ENCODE results near the gene CROCC. TPM values are rescaled to one million over a fixed set of nuclear protein-coding genes. Genes with fewer than 3 reads are reported as not detected.

Gene CROCC
- total and polyA plus RNA-seq, 4 donors: 10.5 to 68.7 (median 26.4) TPM

DNA sequence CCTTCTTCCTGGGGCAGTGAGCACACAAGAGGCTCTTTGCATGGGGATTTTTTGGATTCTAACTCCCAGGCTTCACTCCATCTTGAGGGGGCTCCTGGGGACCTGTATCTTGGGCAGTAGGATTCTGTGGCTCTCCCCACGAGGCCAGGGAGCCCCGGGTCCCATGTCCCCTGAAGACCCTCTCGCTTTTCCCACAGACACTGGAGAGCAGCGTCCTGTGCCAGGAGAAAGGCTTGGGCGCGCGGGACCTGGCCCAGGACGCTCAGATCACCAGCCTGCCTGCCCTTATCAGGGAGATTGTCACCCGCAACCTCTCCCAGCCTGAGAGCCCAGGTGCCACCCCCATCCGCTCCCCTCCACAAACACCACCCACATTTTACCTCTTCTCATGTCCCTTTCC is 735 bp downstream of the CROCC start:
- no peaks in the 10 kb centered on the region for H3K27me3 ChIP-seq (ENCODE audit: control insufficient read depth in 1 of 2, insufficient read depth in 2 of 2, low read length in 1 of 2)
- no peaks in the 10 kb centered on the region for H3K9me3 ChIP-seq (ENCODE audit: control insufficient read depth, low read length)
- no peak overlapping the region for H3K27ac ChIP-seq (ENCODE audit: low read depth in 1 of 2, low read length in 2 of 2)
- H3K36me3 ChIP-seq (ENCODE audit: control insufficient read depth in 1 of 2, insufficient read depth in 2 of 2, low read length in 1 of 2): no peaks in the 10 kb centered on the region
- WGBS, 2 donors: 91 to 93% methylated on average over 10 of the region's 10 CpGs
- intact Hi-C loops (cut with DNase I): loop anchor here in 1 of 2 donors (10.0 kb wide), 1 partner anchor 308 kb away; the partner anchor contains the start of gene NBPF1
- DNase-seq (peak; percentile 11 to 68), ATAC-seq (ENCODE audit: low FRiP score) (no peak)
- no peaks in the 10 kb centered on the region for H3K4me1 ChIP-seq (ENCODE audit: control insufficient read depth in 1 of 2, insufficient read depth in 2 of 2, low read length in 2 of 2)
- no peak overlapping the region for H3K4me3 ChIP-seq (ENCODE audit: low read length in 2 of 2)

- Histone ChIP-seq H3K9me3 (ENCODE audit: control insufficient read depth, low read length) (no peaks in the 10 kb centered on the region), H3K4me3 (ENCODE audit: low read length in 2 of 2) (no peak overlapping the region), H3K27me3 (ENCODE audit: control insufficient read depth in 1 of 2, insufficient read depth in 2 of 2, low read length in 1 of 2) (no peaks in the 10 kb centered on the region), H3K36me3 (ENCODE audit: control insufficient read depth in 1 of 2, insufficient read depth in 2 of 2, low read length in 1 of 2) (no peaks in the 10 kb centered on the region), H3K4me1 (ENCODE audit: control insufficient read depth in 1 of 2, insufficient read depth in 2 of 2, low read length in 2 of 2) (no peaks in the 10 kb centered on the region), H3K27ac (ENCODE audit: low read depth in 1 of 2, low read length in 2 of 2) (no peak overlapping the region)
- DNase-seq: peak; percentile 31 to 58
- intact Hi-C loops (cut with DNase I): loop anchor here in 1 of 2 donors (10.0 kb wide), 1 partner anchor 308 kb away; the partner anchor contains the start of gene NBPF1
- WGBS, 2 donors: 80 to 92% methylated on average over 18 of the region's 18 CpGs
- no peak for ATAC-seq (ENCODE audit: low FRiP score)
These were observed 1.2 kb downstream of the CROCC start for GRCh38 chr1:16922885-16923431.

DNA sequence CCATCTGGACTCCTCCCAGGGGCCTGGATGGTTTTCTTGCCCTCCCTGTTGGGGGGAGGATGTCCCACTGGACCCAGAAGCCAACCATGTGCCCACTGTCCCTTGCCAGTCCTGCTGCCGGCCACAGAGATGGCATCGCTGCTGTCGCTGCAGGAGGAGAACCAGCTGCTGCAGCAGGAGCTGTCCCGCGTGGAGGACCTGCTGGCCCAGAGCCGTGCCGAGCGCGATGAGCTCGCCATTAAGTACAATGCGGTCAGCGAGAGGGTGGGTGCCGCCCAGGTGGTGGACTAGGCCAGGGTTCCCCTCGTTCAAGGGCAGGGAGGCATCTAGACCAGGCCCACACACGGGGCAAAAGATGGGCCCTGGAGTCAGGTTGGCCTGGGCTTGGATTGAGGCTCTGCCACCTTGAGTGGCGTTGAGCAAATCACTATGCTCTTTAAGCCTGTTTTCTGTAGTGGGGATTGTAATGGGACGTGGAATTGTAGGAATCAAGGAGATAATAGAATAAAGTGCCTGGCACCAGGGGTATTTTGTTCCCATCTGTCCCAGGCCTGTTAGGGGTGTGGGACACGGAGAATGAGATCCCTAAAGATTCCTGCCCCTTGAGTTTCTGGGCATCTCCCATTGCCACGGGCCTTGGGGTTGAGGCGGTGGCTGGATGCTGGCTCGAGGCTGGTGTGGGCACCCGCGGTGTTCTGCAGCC is 2.6 kb downstream of the CROCC start:
- intact Hi-C loops (cut with DNase I): loop anchor here in 1 of 2 donors (10.0 kb wide), 1 partner anchor 310 kb away; the partner anchor contains the start of gene NBPF1

DNA sequence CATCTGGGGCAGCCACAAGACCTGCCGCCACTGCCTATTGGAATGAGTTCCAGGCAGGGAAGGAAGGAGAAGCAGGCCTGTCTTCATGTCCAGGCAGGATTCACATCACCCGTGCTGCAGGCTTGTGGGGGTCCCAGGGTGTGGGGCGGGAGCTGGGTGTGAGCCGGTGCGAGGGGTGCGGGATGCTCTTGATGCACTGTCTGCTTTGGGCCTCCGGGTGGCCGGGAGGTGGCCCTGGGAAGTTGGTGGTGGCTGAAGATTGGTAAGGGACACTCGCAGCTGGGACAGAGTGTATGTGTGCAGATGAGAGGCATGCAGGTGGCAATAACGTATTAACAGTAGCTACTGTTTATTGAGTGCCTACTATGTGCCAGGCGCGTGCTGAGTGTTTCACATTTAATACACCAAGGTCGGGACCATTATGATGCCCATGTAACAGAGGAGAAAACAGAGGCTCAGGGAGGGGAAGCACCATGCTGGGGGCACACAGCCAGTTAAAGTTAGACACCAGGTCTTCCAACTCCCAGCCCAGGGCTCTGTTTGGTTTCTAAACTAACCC is 3.3 kb downstream of the CROCC start:
- Histone ChIP-seq H3K4me1 (ENCODE audit: control insufficient read depth in 1 of 2, insufficient read depth in 2 of 2, low read length in 2 of 2) (no peaks in the 10 kb centered on the region), H3K27me3 (ENCODE audit: control insufficient read depth in 1 of 2, insufficient read depth in 2 of 2, low read length in 1 of 2) (no peaks in the 10 kb centered on the region), H3K4me3 (ENCODE audit: low read length in 2 of 2) (no peak overlapping the region), H3K9me3 (ENCODE audit: control insufficient read depth, low read length) (no peaks in the 10 kb centered on the region), H3K36me3 (ENCODE audit: control insufficient read depth in 1 of 2, insufficient read depth in 2 of 2, low read length in 1 of 2) (no peaks in the 10 kb centered on the region), H3K27ac (ENCODE audit: low read depth in 1 of 2, low read length in 2 of 2) (no peak overlapping the region)
- peak; percentile 38 to 72 for DNase-seq
- ATAC-seq (ENCODE audit: low FRiP score): no peak
- intact Hi-C loops (cut with DNase I): loop anchor here in 1 of 2 donors (10.0 kb wide), 1 partner anchor 310 kb away; the partner anchor contains the start of gene NBPF1
- WGBS, 2 donors: 91 to 92% methylated on average over 13 of the region's 13 CpGs

More for the DNA sequence above, 2.6 kb downstream of the CROCC start:
- Histone ChIP-seq H3K4me1 (ENCODE audit: control insufficient read depth in 1 of 2, insufficient read depth in 2 of 2, low read length in 2 of 2) (no peaks in the 10 kb centered on the region), H3K27ac (ENCODE audit: low read depth in 1 of 2, low read length in 2 of 2) (no peak overlapping the region), H3K4me3 (ENCODE audit: low read length in 2 of 2) (no peak overlapping the region), H3K36me3 (ENCODE audit: control insufficient read depth in 1 of 2, insufficient read depth in 2 of 2, low read length in 1 of 2) (no peaks in the 10 kb centered on the region), H3K27me3 (ENCODE audit: control insufficient read depth in 1 of 2, insufficient read depth in 2 of 2, low read length in 1 of 2) (no peaks in the 10 kb centered on the region), H3K9me3 (ENCODE audit: control insufficient read depth, low read length) (no peaks in the 10 kb centered on the region)
- DNase-seq (peak; percentile 29 to 75), ATAC-seq (ENCODE audit: low FRiP score) (no peak)
- WGBS, 2 donors: 88 to 90% methylated on average over 23 of the region's 23 CpGs

- 85 to 89% methylated on average over 13 of the region's 13 CpGs for WGBS, 2 donors
- intact Hi-C loops (cut with DNase I): loop anchor here in 1 of 2 donors (10.0 kb wide), 1 partner anchor 311 kb away; the partner anchor contains the start of gene NBPF1
- no peaks in the 10 kb centered on the region for H3K27me3 ChIP-seq (ENCODE audit: control insufficient read depth in 1 of 2, insufficient read depth in 2 of 2, low read length in 1 of 2)
- ATAC-seq (ENCODE audit: low FRiP score) (no peak), DNase-seq (peak; percentile 43 to 76)
- no peak overlapping the region for H3K27ac ChIP-seq (ENCODE audit: low read depth in 1 of 2, low read length in 2 of 2)
- H3K4me3 ChIP-seq (ENCODE audit: low read length in 2 of 2): no peak overlapping the region
- H3K4me1 ChIP-seq (ENCODE audit: control insufficient read depth in 1 of 2, insufficient read depth in 2 of 2, low read length in 2 of 2): no peaks in the 10 kb centered on the region
- H3K36me3 ChIP-seq (ENCODE audit: control insufficient read depth in 1 of 2, insufficient read depth in 2 of 2, low read length in 1 of 2): no peaks in the 10 kb centered on the region
- no peaks in the 10 kb centered on the region for H3K9me3 ChIP-seq (ENCODE audit: control insufficient read depth, low read length)
These were observed 4.1 kb downstream of the CROCC start for GRCh38 chr1:16925635-16926490.

- Histone ChIP-seq H3K27ac (ENCODE audit: low read depth in 1 of 2, low read length in 2 of 2) (no peak overlapping the region), H3K27me3 (ENCODE audit: control insufficient read depth in 1 of 2, insufficient read depth in 2 of 2, low read length in 1 of 2) (no peaks in the 10 kb centered on the region), H3K9me3 (ENCODE audit: control insufficient read depth, low read length) (no peaks in the 10 kb centered on the region), H3K36me3 (ENCODE audit: control insufficient read depth in 1 of 2, insufficient read depth in 2 of 2, low read length in 1 of 2) (peaks cover 0 to 2% of the 10 kb centered on the region in 2 donors), H3K4me1 (ENCODE audit: control insufficient read depth in 1 of 2, insufficient read depth in 2 of 2, low read length in 2 of 2) (no peaks in the 10 kb centered on the region), H3K4me3 (ENCODE audit: low read length in 2 of 2) (no peak overlapping the region)
- DNase-seq: peak; percentile 26 to 59
- intact Hi-C loops (cut with DNase I): loop anchor here in 1 of 2 donors (10.0 kb wide), 1 partner anchor 312 kb away; the partner anchor contains the start of gene NBPF1
- no peak for ATAC-seq (ENCODE audit: low FRiP score)
- WGBS, 2 donors: 73 to 76% methylated on average over 10 of the region's 10 CpGs
These were observed 4.9 kb downstream of the CROCC start for GRCh38 chr1:16926491-16927073.

DNA sequence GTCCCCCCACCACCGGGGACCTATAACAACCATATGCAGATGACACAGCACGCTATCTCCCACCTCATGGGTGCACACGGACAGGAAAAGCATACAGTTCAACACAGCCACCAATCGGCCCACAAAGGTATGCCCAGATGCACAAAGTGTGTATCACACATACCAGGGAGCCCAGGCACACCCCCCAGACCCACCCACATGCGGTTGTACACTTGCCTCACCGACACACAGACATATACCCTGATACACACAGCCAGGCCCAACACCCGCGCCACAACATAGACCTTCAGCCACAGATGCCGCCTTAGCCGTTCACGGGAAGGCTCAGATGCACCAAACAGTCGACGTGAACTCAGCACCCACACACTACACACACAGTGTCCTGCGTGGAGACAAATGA is 5.5 kb downstream of the CROCC start:
- Histone ChIP-seq H3K27me3 (ENCODE audit: control insufficient read depth in 1 of 2, insufficient read depth in 2 of 2, low read length in 1 of 2) (no peaks in the 10 kb centered on the region), H3K36me3 (ENCODE audit: control insufficient read depth in 1 of 2, insufficient read depth in 2 of 2, low read length in 1 of 2) (peaks cover 0 to 2% of the 10 kb centered on the region in 2 donors), H3K4me1 (ENCODE audit: control insufficient read depth in 1 of 2, insufficient read depth in 2 of 2, low read length in 2 of 2) (no peaks in the 10 kb centered on the region), H3K4me3 (ENCODE audit: low read length in 2 of 2) (no peak overlapping the region), H3K27ac (ENCODE audit: low read depth in 1 of 2, low read length in 2 of 2) (no peak overlapping the region), H3K9me3 (ENCODE audit: control insufficient read depth, low read length) (no peaks in the 10 kb centered on the region)
- intact Hi-C loops (cut with DNase I): loop anchor here in 1 of 2 donors (10.0 kb wide), 1 partner anchor 312 kb away; the partner anchor contains the start of gene NBPF1
- ATAC-seq (ENCODE audit: low FRiP score) (no peak), DNase-seq (peak in 1 of 2 donors; percentile 67)
- WGBS, 2 donors: 80 to 93% methylated on average over 14 of the region's 14 CpGs
